GM12801 (cell line): Measurements from ENCODE around the gene CDAN1.

ENCODE experiments used
- CTCF ChIP-seq: IDR thresholded peaks from one replicate; pipeline ENCODE4 v1.5.1; 2011; ENCODE audit warnings: control low read depth; ENCODE audit not compliant: insufficient read length; ENCODE audit errors: extremely low read depth

The CDAN1 gene

GRCh38 chr15:42736793-42737528, at the start of gene CDAN1:
CDAN1 (minus strand) TSS chr15:42737128; CDS start chr15:42737102, 26 bp downstream.
- TF ChIP-seq CTCF: no peak

GRCh38 chr15:42785569-42785968, 48.6 kb upstream of the CDAN1 start:
- no peak for TF ChIP-seq CTCF

- no peak for TF ChIP-seq CTCF
Observed at GRCh38 chr15:42784705-42785104, 47.8 kb upstream of the CDAN1 start.

- no peak for TF ChIP-seq CTCF
Observed at GRCh38 chr15:42782716-42783115, 45.8 kb upstream of the CDAN1 start.

- TF ChIP-seq CTCF: no peak
Observed at GRCh38 chr15:42775416-42775815, 38.5 kb upstream of the CDAN1 start.

GRCh38 chr15:42772901-42773300, 36.0 kb upstream of the CDAN1 start:
- TF ChIP-seq CTCF: no peak

- no peak for TF ChIP-seq CTCF
Observed at GRCh38 chr15:42772144-42772543, 35.2 kb upstream of the CDAN1 start.
